Stimulated activated naive B cell treated with anti-CD40 and anti-IgM and Interleukin-4, amounts not matched to agents 10 μg/mL and 1 μg/mL and 100 μg/mL, for 72 hours (primary cell): ENCODE results near the gene TSEN2.

Experiments
- ATAC-seq, 2 donors: fragments of 150-1000 bp; cut with Tn5 transposase; replicated peaks; 2 replicates each; pipeline ENCODE4 v1.10.0; 2021; ENCODE audit warnings: moderate library complexity in 1 of 2
- DNase-seq: peaks from one replicate; pipeline ENCODE4 v3.0.0; 2021
- H3K27ac Mint-ChIP-seq: one replicate; pipeline ENCODE4 v1.8.0; 2022; ENCODE audit warnings: mild to moderate bottlenecking, mixed read lengths
- H3K27me3 Mint-ChIP-seq, 2 donors: one replicate each; pipeline ENCODE4 v1.8.0; 2022; ENCODE audit warnings: mixed read lengths in 2 of 2
- H3K36me3 Mint-ChIP-seq, 2 donors: one replicate each; pipeline ENCODE4 v1.8.0; 2022; ENCODE audit warnings: mixed read lengths in 2 of 2, mild to moderate bottlenecking in 1 of 2
- H3K4me1 Mint-ChIP-seq, 2 donors: one replicate each; pipeline ENCODE4 v1.8.0; 2022; ENCODE audit warnings: mixed read lengths in 2 of 2, mild to moderate bottlenecking in 1 of 2
- H3K4me3 Mint-ChIP-seq, 2 donors: one replicate each; pipeline ENCODE4 v1.8.0; 2022; ENCODE audit warnings: mild to moderate bottlenecking in 2 of 2, mixed read lengths in 2 of 2, moderate library complexity in 1 of 2
- H3K9me3 Mint-ChIP-seq, 2 donors: one replicate each; pipeline ENCODE4 v1.8.0; 2022; ENCODE audit warnings: mixed read lengths in 2 of 2, mild to moderate bottlenecking in 1 of 2

TSEN2 gene

DNA sequence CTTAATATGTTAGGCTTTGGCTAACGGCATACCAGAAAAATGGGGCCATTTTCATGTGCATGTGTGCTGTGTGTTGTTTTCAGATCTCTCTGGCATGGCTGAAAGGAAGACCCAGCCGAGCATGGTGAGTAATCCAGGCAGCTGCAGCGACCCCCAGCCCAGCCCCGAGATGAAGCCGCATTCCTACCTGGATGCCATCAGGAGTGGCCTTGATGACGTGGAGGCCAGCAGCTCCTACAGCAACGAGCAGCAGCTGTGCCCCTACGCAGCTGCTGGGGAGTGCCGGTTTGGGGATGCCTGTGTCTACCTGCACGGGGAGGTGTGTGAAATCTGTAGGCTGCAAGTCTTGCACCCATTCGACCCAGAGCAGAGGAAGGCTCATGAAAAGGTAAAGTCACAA is 87.7 kb downstream of the TSEN2 start:
- H3K36me3 Mint-ChIP-seq = peaks cover 49 to 79% of the 10 kb centered on the region in 2 donors
- H3K9me3 Mint-ChIP-seq = peaks cover 0 to 2% of the 10 kb centered on the region in 2 donors
- H3K27ac Mint-ChIP-seq = no peak overlapping the region
- H3K27me3 Mint-ChIP-seq = no peaks in the 10 kb centered on the region
- DNase-seq (no peak), ATAC-seq (no peak)
- no peak overlapping the region for H3K4me3 Mint-ChIP-seq
- H3K4me1 Mint-ChIP-seq = peaks cover 0 to 8% of the 10 kb centered on the region in 2 donors

DNA sequence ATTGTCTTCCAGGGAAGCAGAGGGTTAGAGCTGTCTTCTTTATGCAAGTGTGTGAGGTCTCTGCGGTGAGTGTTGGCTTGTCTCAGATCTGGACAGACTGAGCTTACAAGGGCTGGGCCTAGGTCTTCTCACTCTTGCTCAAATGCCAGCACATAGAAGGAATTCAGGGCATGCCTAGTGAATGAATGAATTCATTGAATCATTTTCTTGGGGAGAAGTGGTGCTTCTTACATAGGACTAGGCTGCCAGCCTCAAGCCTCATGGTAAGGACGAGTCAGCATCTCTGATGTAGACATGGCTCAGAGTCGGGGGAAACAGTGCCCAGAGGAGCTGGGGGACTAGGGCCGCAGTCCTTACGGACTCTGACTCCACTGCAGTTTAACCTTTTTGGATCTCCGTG is 89.9 kb downstream of the TSEN2 start:
- DNase-seq (no peak), ATAC-seq (no peak)
- H3K4me3 Mint-ChIP-seq = no peak overlapping the region
- H3K36me3 Mint-ChIP-seq = peaks cover 59 to 80% of the 10 kb centered on the region in 2 donors
- H3K4me1 Mint-ChIP-seq = peaks cover 0 to 7% of the 10 kb centered on the region in 2 donors
- peaks cover 0 to 2% of the 10 kb centered on the region in 2 donors for H3K9me3 Mint-ChIP-seq
- peak overlapping the region; percentile 22 for H3K27ac Mint-ChIP-seq
- no peaks in the 10 kb centered on the region for H3K27me3 Mint-ChIP-seq

DNA sequence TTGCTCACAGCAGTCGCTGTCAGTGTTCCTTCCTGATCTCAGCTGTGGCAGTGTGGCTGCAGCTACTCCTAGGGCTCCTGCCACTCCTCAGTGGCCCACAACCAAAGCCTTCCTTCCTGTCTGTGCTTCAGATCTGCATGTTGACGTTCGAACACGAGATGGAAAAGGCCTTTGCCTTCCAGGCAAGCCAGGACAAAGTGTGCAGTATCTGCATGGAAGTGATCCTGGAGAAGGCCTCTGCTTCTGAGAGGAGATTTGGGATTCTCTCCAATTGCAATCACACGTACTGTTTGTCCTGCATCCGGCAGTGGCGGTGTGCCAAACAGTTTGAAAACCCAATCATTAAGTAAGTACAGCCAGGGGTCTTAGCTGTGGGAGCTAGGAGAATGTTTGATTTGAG is 90.4 kb downstream of the TSEN2 start:
- ATAC-seq = no peak
- no peaks in the 10 kb centered on the region for H3K27me3 Mint-ChIP-seq
- peaks cover 0 to 2% of the 10 kb centered on the region in 2 donors for H3K9me3 Mint-ChIP-seq
- H3K36me3 Mint-ChIP-seq = peaks cover 61 to 81% of the 10 kb centered on the region in 2 donors
- no peak overlapping the region for H3K27ac Mint-ChIP-seq
- DNase-seq = no peak
- H3K4me3 Mint-ChIP-seq = no peak overlapping the region
- peaks cover 4 to 12% of the 10 kb centered on the region in 2 donors for H3K4me1 Mint-ChIP-seq

DNA sequence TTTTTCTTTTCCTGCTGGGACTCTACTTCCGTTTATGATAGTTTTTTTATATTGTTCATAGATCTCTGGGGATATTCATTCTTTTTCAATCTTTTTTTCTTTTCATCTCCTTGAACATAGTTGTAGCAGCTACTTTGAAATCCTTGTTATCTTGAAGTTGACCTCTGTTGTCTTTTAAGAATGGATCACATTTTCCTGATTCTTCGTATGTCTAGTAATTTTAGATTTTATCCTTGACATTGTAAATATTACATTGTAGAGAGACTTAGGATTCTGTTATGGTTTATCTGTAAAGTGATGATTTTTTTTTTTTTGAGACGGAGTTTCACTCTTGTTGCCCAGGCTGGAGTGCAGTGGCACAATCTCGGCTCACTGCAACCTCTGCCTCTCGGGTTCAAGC is 93.1 kb downstream of the TSEN2 start:
- Mint-ChIP-seq H3K4me3 (no peak overlapping the region), H3K9me3 (peaks cover 0 to 2% of the 10 kb centered on the region in 2 donors), H3K27me3 (no peaks in the 10 kb centered on the region), H3K27ac (no peak overlapping the region), H3K36me3 (peaks cover 60 to 71% of the 10 kb centered on the region in 2 donors), H3K4me1 (peaks cover 6 to 15% of the 10 kb centered on the region in 2 donors)
- DNase-seq (no peak), ATAC-seq (no peak)

DNA sequence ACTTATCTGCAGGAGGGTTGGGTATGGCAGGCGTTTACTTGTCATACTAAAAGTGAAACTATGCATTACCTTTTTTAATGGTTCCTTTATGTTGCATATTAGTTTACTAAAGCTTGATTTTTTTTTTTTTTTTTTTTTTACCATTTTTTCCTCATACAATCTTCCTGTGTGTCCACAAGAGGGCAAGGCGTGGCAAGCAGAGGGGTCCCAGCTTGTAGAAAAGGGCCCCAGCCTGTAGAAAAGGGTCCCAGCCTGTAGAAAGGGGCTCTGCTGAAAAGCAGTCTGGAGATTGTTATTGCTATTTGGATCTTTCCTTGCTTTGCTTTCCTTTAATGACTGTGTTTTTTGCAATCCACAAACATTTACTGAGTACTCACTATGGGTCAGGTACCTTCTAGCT is 94.5 kb downstream of the TSEN2 start:
- no peak overlapping the region for H3K4me3 Mint-ChIP-seq
- H3K36me3 Mint-ChIP-seq = peaks cover 54 to 70% of the 10 kb centered on the region in 2 donors
- H3K27ac Mint-ChIP-seq = no peak overlapping the region
- ATAC-seq (no peak), DNase-seq (no peak)
- peaks cover 6 to 15% of the 10 kb centered on the region in 2 donors for H3K4me1 Mint-ChIP-seq
- H3K9me3 Mint-ChIP-seq = peaks cover 0 to 2% of the 10 kb centered on the region in 2 donors
- H3K27me3 Mint-ChIP-seq = no peaks in the 10 kb centered on the region

DNA sequence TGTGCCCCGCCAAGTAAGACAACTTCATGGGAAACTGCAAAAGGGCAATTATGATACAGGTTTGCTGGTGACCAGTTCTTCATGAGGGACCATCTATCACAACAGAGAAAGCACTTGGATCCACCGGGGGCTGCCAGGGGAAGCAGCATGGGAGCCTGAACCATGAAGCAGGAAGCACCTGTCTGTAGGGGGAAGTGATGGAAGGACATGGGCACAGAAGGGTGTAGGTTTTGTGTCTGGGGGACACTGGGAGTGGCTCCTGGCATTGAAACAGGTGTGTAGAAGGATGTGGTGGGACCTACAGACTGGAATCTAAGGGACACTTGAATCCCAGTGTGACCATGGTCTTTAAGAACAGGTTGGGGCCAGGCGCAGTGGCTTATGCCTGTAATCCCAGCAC is 95.2 kb downstream of the TSEN2 start:
- no peak overlapping the region for H3K4me3 Mint-ChIP-seq
- DNase-seq = no peak
- H3K36me3 Mint-ChIP-seq = peaks cover 55 to 69% of the 10 kb centered on the region in 2 donors
- no peaks in the 10 kb centered on the region for H3K27me3 Mint-ChIP-seq
- peak overlapping the region; percentile 80 for H3K27ac Mint-ChIP-seq
- ATAC-seq = no peak
- peaks cover 0 to 2% of the 10 kb centered on the region in 2 donors for H3K9me3 Mint-ChIP-seq
- peaks cover 6 to 15% of the 10 kb centered on the region in 2 donors for H3K4me1 Mint-ChIP-seq

DNA sequence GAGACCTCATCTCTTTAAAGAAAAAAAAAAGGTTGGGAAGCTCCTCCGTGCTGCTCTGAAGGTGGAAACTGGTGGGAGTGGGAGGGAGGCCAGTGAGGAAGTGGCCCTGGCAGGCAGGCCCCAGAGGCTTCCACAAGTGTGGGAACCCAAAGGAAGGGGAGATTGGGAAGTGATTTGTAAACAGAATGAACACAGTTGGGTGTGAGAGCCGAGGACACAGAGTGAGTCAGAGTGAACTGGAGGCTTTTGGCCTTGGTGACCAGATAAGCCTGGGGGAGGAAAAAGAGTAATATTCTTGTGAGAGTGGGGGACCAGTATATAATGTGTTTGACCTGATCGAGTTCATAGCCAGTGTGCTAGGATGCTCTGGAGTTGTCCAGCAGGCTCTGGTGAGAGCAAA is 95.6 kb downstream of the TSEN2 start:
- ATAC-seq (no peak), DNase-seq (no peak)
- Mint-ChIP-seq H3K4me3 (no peak overlapping the region), H3K27me3 (no peaks in the 10 kb centered on the region), H3K9me3 (peaks cover 0 to 2% of the 10 kb centered on the region in 2 donors), H3K4me1 (peaks cover 6 to 15% of the 10 kb centered on the region in 2 donors), H3K27ac (peak overlapping the region; percentile 80), H3K36me3 (peaks cover 60 to 69% of the 10 kb centered on the region in 2 donors)

DNA sequence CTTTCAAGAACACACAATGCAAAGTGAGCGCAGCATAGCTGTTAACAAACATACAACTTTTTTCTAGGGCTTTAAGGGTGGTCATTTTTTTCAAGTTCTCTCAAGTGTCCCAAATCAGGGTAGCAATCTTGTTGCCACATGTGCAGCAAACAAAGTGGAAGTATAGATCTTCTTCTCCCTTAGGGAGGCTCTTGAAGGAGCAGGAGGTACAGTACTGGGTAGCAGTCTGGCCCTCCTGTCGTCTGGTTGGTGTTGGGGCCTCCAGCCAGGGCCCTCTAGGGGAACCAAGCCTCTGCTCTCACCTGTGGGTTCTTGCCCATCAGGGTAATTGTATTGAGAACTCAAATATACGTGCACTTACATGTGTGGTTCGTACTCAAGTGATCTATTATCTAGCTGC is 98.5 kb downstream of the TSEN2 start:
- Mint-ChIP-seq H3K36me3 (peaks cover 47 to 58% of the 10 kb centered on the region in 2 donors), H3K4me1 (peaks cover 10 to 21% of the 10 kb centered on the region in 2 donors)

More for the DNA sequence above, 98.5 kb downstream of the TSEN2 start:
- DNase-seq (no peak), ATAC-seq (no peak)
- no peak overlapping the region for H3K27ac Mint-ChIP-seq
- no peaks in the 10 kb centered on the region for H3K9me3 Mint-ChIP-seq
- H3K27me3 Mint-ChIP-seq = no peaks in the 10 kb centered on the region
- no peak overlapping the region for H3K4me3 Mint-ChIP-seq
